ENCODE data around the gene VSX1. TPM values are rescaled to one million over a fixed set of nuclear protein-coding genes. Genes with fewer than 3 reads are reported as not detected.

Gene VSX1
- total and polyA plus RNA-seq, 9 of the 15 experiments (the other 6 are each of a cell fraction or from before 2014, with no cell fraction given) = not detected

- FAIRE-seq = no peak
Measured at GRCh38 chr20:25045343-25045712, 36.6 kb downstream of the VSX1 start.

More at GRCh38 chr20:25045343-25045712, 36.6 kb downstream of the VSX1 start:
- BruUV-seq (replicated peaks) = no TSS peak
- Histone ChIP-seq H3K36me3 (ENCODE audit: control insufficient read depth, insufficient read depth, low read length) (no peaks in the 10 kb centered on the region), H3K27me3 (ENCODE audit: control insufficient read depth in 2 of 2, insufficient read depth in 2 of 2, low read length in 2 of 2) (peaks cover 5 to 52% of the 10 kb centered on the region in 2 experiments; a peak in 3 of 5 replicates), H3K9me1 (ENCODE audit: control insufficient read depth, insufficient read depth, low read length) (no peaks in the 10 kb centered on the region), H2AFZ (ENCODE audit: low read depth, low read length) (no peak overlapping the region), H3K9me3 (replicated peaks; ENCODE audit: control insufficient read depth, insufficient read depth, low read depth, low read length) (no peaks in the 10 kb centered on the region), H4K20me1 (replicated peaks; ENCODE audit: control insufficient read depth, insufficient read depth, low read length) (no peaks in the 10 kb centered on the region), H3K9ac (ENCODE audit: insufficient read depth in 1 of 2, low read depth in 2 of 2, low read length in 2 of 2) (no peak overlapping the region), H3K4me2 (ENCODE audit: insufficient read depth, low read length) (no peak overlapping the region), H3K4me3 (no peak overlapping the region), H3K27ac (ENCODE audit: extremely low read depth, low read depth, low read length) (no peak overlapping the region), H3K4me1 (replicated peaks in 1 of 2; ENCODE audit: control insufficient read depth in 2 of 2, insufficient read depth in 2 of 2, low read length in 2 of 2) (no peaks in the 10 kb centered on the region), H3K79me2 (ENCODE audit: control insufficient read depth, insufficient read depth, low read length) (no peaks in the 10 kb centered on the region)
- 0% methylated on average over 9 of the region's 9 CpGs for WGBS (ENCODE audit: insufficient coverage, low coverage, missing lambda C conversion rate)
- CTCF ChIA-PET (ENCODE audit: low intra/inter-chr PET ratio) = no interaction called here
- intact Hi-C loops (cut with micrococcal nuclease) (no loop called here), in situ Hi-C loops (cut with MboI) (no loop called here)
- TF ChIP-seq SMAD2 (IDR thresholded peaks at IDR 0.05; ENCODE audit: low read depth, low read length) (no peak), ZNF592 (IDR thresholded peaks at IDR 0.05) (no peak), KLF1 (tag; IDR thresholded peaks at IDR 0.05) (no peak), MIER1 (IDR thresholded peaks at IDR 0.05; ENCODE audit: low read depth) (no peak), TRIM28 (IDR thresholded peaks at IDR 0.05) (no peak), ZKSCAN3 (CRISPR knock-in tag; IDR thresholded peaks at IDR 0.05) (no peak), MCM3 (IDR thresholded peaks at IDR 0.05) (no peak), BACH1 (tag; IDR thresholded peaks at IDR 0.05) (no peak), ZNF830 (CRISPR knock-in tag; IDR thresholded peaks at IDR 0.05) (no peak), AFF4 (CRISPR knock-in tag; IDR thresholded peaks at IDR 0.05) (no peak), HDAC3 (IDR thresholded peaks at IDR 0.05; ENCODE audit: borderline replicate concordance, partially characterized antibody) (no peak)
- ATAC-seq (no peak), DNase-seq (ENCODE audit: extremely low read depth in 1 of 4, low spot score in 3 of 4) (no peak)
- POLR2A ChIA-PET = no interaction called here

Data from K562 (cell line).